ENCODE results near the gene KRT4.

- TF ChIP-seq CTCF (IDR thresholded peaks at IDR 0.05 in 8 of 11, conservative IDR thresholded peaks at IDR 0.05 in 3 of 11) (no peak), POLR2A (IDR thresholded peaks at IDR 0.05) (no peak)
These were observed 56.3 kb downstream of the KRT4 start for GRCh38 chr12:52757449-52758176.
